Activated CD4-positive, alpha-beta T cell treated with anti-CD3 and anti-CD28 coated beads, Interleukin-2, Interleukin-4, amounts not matched to agents 100 ng/mL and 50 ng/mL, durations not matched to agents 16 hours and 8 hours (primary cell): Measurements from ENCODE around the gene GCLM.

Experiments
- DNase-seq: peaks from one replicate; pipeline ENCODE4 v3.0.0-alpha.2; 2020; ENCODE audit warnings: low spot score

Gene GCLM

DNA sequence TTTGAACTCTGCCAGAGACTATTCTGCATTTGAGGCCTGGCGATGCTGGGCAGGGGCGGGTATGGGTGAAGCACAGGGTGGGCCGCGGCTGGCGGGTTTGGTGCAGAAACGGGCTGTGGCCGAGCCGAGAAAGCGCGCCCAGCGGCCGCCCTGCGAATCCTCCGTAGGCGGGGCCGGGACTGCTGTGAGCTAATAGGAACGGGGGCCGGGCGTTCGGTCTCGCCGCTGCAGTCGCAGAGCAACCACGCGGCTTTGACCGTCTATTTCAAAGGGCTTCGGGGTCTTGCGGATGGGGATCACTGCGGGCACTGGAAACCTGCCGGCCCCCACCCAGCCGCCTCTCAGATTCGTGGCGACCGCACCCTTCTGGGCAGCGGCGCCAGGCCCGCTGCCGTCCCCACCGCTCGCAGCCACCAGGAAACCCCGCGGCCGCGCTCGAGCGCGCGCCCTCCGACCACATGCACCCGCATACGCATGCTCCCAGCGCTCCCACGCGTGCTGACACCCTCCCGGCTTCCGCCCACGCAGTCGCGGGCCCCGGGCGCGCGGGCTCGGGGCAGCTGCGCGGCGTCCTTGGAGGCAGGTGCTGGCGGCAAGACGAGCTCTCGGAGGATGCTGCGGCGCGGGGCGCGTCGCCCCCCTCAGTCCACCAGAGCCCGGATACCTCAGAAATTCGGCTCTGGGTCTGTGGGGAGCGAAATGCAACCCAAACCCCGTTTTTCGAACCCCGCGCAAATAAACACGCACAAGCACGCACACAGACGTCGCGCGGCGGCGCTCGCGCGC is 62.8 kb downstream of the GCLM start:
- peak; percentile 78 for DNase-seq

GRCh38 chr1:93845538-93846205 is 63.6 kb downstream of the GCLM start:
- DNase-seq, result peak; percentile 73

DNA sequence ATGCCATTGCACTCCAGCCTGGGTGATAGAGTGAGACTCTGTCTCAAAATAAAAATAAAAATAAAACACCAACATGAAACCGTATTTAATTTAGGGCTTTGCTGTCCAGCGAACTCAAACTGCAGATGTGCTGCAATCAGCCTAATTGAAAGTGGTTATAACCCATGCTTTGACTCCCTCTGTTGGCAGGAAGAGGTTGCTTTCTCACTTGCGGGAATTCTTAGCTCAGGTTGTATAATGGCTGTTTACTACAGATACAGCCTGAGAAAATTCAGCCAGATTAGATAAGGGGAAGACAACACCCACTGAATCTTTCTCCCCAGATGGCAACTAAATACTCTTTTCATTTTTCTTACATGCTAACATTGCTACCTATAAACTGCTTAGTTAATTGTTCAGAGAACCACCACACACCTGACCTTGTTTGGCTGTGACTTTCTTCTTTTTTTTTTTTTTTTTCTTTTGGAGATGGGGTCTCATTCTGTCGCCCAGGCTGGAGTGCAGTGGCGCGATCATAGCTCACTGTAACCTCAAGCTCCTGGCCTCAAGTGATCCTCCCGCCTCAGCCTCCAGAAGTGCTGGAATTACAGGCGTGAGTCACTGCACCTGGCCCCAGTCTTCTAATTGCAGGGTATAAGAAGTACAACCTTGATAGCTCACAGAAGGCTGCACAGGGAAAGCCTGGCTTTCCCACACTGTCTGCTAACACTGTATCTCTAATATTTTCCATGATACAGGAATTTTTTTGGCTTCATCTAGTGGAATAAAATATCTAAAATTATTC is 64.8 kb downstream of the GCLM start:
- peak; percentile 67 for DNase-seq

DNA sequence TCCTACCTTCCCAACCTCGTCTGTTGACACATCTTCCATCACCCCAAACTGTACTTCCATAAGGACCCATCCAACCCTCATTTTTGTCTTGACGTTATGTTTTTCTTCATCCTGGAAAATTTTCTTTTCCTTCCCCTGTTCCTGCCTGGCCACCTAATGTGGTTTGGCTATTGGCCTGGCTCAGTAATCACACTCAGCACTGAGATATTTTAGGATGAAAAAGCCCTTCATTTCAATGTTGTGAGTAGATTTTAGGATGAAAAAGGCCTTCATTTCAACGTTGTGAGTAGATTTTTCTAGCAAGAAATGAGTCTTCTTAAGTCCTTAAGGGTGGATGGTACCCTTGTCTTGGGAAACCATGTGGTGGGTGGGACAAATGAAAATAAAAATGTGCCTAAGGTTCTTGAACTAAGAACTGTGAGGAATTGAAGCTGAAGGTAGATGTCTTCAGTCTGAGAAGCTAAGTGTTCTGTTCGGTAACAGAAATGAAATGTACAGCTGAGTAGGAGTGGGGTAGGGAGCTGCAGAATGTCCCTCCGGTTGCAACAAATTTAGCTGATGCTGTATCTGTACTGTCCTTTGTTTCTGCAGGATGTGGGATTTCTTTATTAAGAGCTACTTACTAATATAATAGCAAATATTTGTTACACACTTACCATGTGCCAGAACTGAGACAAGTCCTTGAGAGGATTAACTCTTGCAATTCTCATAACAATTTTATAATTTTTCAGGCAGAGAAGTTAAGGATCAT is 66.3 kb downstream of the GCLM start:
- DNase-seq, result no peak

- DNase-seq, result no peak
These were observed 67.5 kb downstream of the GCLM start for GRCh38 chr1:93841771-93842170.

- no peak for DNase-seq
These were observed 68.2 kb downstream of the GCLM start for GRCh38 chr1:93840956-93841482.

DNA sequence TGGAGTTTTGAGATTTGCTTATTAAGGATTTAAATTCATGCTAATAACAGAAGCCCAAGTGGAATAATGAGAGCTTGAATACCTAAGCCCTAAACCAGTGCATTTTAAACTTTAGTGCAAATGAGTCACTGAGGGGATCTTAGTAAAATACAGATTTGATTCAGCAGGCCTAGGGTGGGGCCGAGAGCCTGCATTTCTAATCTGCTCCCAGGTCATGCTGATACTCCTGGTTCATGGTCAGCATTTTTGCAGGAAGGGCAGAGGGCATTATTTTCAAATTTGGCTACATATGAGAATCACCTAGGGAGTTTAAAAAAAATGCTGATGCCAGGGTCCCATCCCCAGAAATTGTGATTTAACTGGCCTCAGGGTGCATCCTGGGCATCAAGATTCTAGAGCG is 69.5 kb downstream of the GCLM start:
- DNase-seq, result peak; percentile 11

- DNase-seq, result peak; percentile 31
These were observed 69.9 kb downstream of the GCLM start for GRCh38 chr1:93839307-93839706.

GRCh38 chr1:93837961-93838360 is 71.3 kb downstream of the GCLM start:
- no peak for DNase-seq
